Breast epithelium (tissue), 4 donors: ENCODE results near the gene THADA. TPM values are rescaled to one million over a fixed set of nuclear protein-coding genes. Genes with fewer than 3 reads are reported as not detected.
"Not testable (repeated sequence)": the region's sequence is repeated elsewhere in the genome, so short reads cannot be mapped to it uniquely, and the experiment has no call there.

Source experiments
- DNase-seq, 2 donors: peaks; one replicate each; pipeline ENCODE4 v3.0.0-alpha.2; 2019; ENCODE audit warnings: low spot score in 2 of 2
- H3K27ac ChIP-seq, 2 donors: fragments of 200-600 bp; sonication (generic) in 1 of 2; one replicate each; pipeline ENCODE4 v1.5.1; 2016 to 2019; ENCODE audit warnings: mild to moderate bottlenecking in 1 of 2
- H3K27me3 ChIP-seq, 2 donors: fragments of 200-600 bp; sonication (generic) in 1 of 2; one replicate each; pipeline versions ENCODE4 v1.5.1 to v1.6.0; 2017 to 2019; ENCODE audit warnings: control low read depth in 1 of 2, mild to moderate bottlenecking in 1 of 2
- H3K36me3 ChIP-seq: fragments of 200-600 bp; one replicate; pipeline ENCODE4 v1.5.1; 2019
- H3K4me1 ChIP-seq, 2 donors: fragments of 200-600 bp; sonication (generic); one replicate each; pipeline ENCODE4 v1.5.1; 2016 to 2019; ENCODE audit warnings: control low read depth in 1 of 2
- H3K4me3 ChIP-seq, 3 donors: fragments of 200-600 bp; sonication (generic); 1 replicate in 2 of 3; 2 replicates in 1 of 3; pipeline ENCODE4 v1.5.1; 2016 to 2019; ENCODE audit warnings: mild to moderate bottlenecking in 3 of 3, moderate library complexity in 2 of 3
- H3K9me3 ChIP-seq, 2 donors: fragments of 200-600 bp; sonication (generic) in 1 of 2; one replicate each; pipeline ENCODE4 v1.5.1; 2016 to 2019; ENCODE audit warnings: control low read depth in 1 of 2
- CTCF ChIP-seq, 3 donors: fragments of 450-650 bp; IDR thresholded peaks; one replicate each; pipeline ENCODE4 v1.5.1; 2016 to 2017; ENCODE audit warnings: antibody characterized with exemption in 3 of 3, mild to moderate bottlenecking in 3 of 3, moderate library complexity in 3 of 3
- POLR2A ChIP-seq: fragments of 450-650 bp; IDR thresholded peaks from one replicate; pipeline ENCODE4 v1.6.1; 2016; ENCODE audit warnings: antibody characterized with exemption, mild to moderate bottlenecking, moderate library complexity
- POLR2AphosphoS5 ChIP-seq, 3 donors: sonication (generic); formaldehyde crosslinking; IDR thresholded peaks; one replicate each; pipeline ENCODE4 v1.6.1; 2017; ENCODE audit warnings: antibody characterized with exemption in 3 of 3
- intact Hi-C: fragments of 100-400 bp; cut with DNase I; formaldehyde crosslinking; loops from one replicate; pipeline ENCODE4 v1.15.1; 2023; ENCODE audit warnings: low total_unique reads
- total RNA-seq, 3 donors: library from RNA; depleted of rRNA; stranded (reverse); fragments of >200 nt; gene quantifications; one replicate each; pipeline ENCODE4 v1.1.0, GENCODE V29; 2016

THADA gene
- total RNA-seq, 3 donors from 2014 or later, result 41.1 to 60.6 (median 49.5) TPM

- H3K27me3 ChIP-seq, result no peaks in the 10 kb centered on the region
- intact Hi-C loops, result loop anchor here (5.0 kb wide), 1 partner anchor 91 kb away; no protein-coding TSS in a partner anchor
- H3K9me3 ChIP-seq, result no peaks in the 10 kb centered on the region
- H3K36me3 ChIP-seq, result no peaks in the 10 kb centered on the region
- H3K4me3 ChIP-seq, result no peak overlapping the region
- TF ChIP-seq POLR2A (no peak), POLR2AphosphoS5 (IDR thresholded peaks at IDR 0.05) (no peak), CTCF (IDR thresholded peaks at IDR 0.05) (no peak)
- no peak for DNase-seq
- no peaks in the 10 kb centered on the region for H3K4me1 ChIP-seq
- H3K27ac ChIP-seq, result peak overlapping the region in 1 of 2 donors; percentile 11
These were observed 198.0 kb downstream of the THADA start for GRCh38 chr2:43397821-43398220.

GRCh38 chr2:43397411-43397810 is 198.4 kb downstream of the THADA start:
- Histone ChIP-seq H3K36me3 (no peaks in the 10 kb centered on the region), H3K27ac (peak overlapping the region in 1 of 2 donors; percentile 4), H3K4me3 (no peak overlapping the region), H3K9me3 (no peaks in the 10 kb centered on the region), H3K27me3 (no peaks in the 10 kb centered on the region), H3K4me1 (no peaks in the 10 kb centered on the region)
- DNase-seq, result no peak
- intact Hi-C loops, result loop anchor here (5.0 kb wide), 1 partner anchor 90 kb away; no protein-coding TSS in a partner anchor
- TF ChIP-seq POLR2AphosphoS5 (IDR thresholded peaks at IDR 0.05) (no peak), POLR2A (no peak), CTCF (IDR thresholded peaks at IDR 0.05) (no peak)

- H3K4me1 ChIP-seq, H3K27ac ChIP-seq, H3K36me3 ChIP-seq, H3K9me3 ChIP-seq, DNase-seq, H3K4me3 ChIP-seq, H3K27me3 ChIP-seq: not testable (repeated sequence)
- intact Hi-C loops, result loop anchor here (5.0 kb wide), 1 partner anchor 89 kb away; no protein-coding TSS in a partner anchor
These were observed 199.5 kb downstream of the THADA start for GRCh38 chr2:43396344-43396743.

- DNase-seq, result no peak
- peaks cover 0 to 5% of the 10 kb centered on the region in 2 donors for H3K4me1 ChIP-seq
- no peak overlapping the region for H3K27ac ChIP-seq
- no peaks in the 10 kb centered on the region for H3K36me3 ChIP-seq
- H3K9me3 ChIP-seq, result no peaks in the 10 kb centered on the region
- H3K4me3 ChIP-seq, result no peak overlapping the region
- TF ChIP-seq CTCF (IDR thresholded peaks at IDR 0.05), result no peak
- no peak for TF ChIP-seq POLR2AphosphoS5 (IDR thresholded peaks at IDR 0.05)
- intact Hi-C loops, result no loop called here
- H3K27me3 ChIP-seq, result no peaks in the 10 kb centered on the region
These were observed 201.9 kb downstream of the THADA start for GRCh38 chr2:43393918-43394317.

GRCh38 chr2:43391878-43392215 is 204.0 kb downstream of the THADA start:
- TF ChIP-seq POLR2AphosphoS5 (IDR thresholded peaks at IDR 0.05), result no peak
- no peak for TF ChIP-seq POLR2A
- no peak for TF ChIP-seq CTCF (IDR thresholded peaks at IDR 0.05)
- DNase-seq, result no peak
- Histone ChIP-seq H3K9me3 (no peaks in the 10 kb centered on the region), H3K4me3 (no peak overlapping the region), H3K27ac (peak overlapping the region; percentile 60 to 76), H3K4me1 (peaks cover 0 to 5% of the 10 kb centered on the region in 2 donors), H3K36me3 (no peaks in the 10 kb centered on the region), H3K27me3 (no peaks in the 10 kb centered on the region)
- intact Hi-C loops, result no loop called here
